Muscle layer of duodenum (tissue), 2 donors: Measurements from ENCODE around the gene OR51G2.

Source experiments
- H3K27ac ChIP-seq: one replicate; pipeline ENCODE4 v1.7.0; 2013; ENCODE audit warnings: mild to moderate bottlenecking, low read length
- H3K27me3 ChIP-seq: one replicate; pipeline ENCODE4 v1.7.0; 2013; ENCODE audit warnings: low read depth, mild to moderate bottlenecking, control low read depth, low read length
- H3K36me3 ChIP-seq, 2 donors: one replicate each; pipeline ENCODE4 v1.7.0; 2013; ENCODE audit warnings: low read length in 2 of 2, control low read depth in 1 of 2, mild to moderate bottlenecking in 1 of 2; ENCODE audit not compliant: insufficient read depth in 2 of 2, control insufficient read depth in 1 of 2
- H3K4me1 ChIP-seq, 2 donors: one replicate each; pipeline ENCODE4 v1.7.0; 2013; ENCODE audit warnings: low read length in 2 of 2, mild to moderate bottlenecking in 2 of 2, control low read depth in 1 of 2, moderate library complexity in 1 of 2; ENCODE audit not compliant: insufficient read depth in 2 of 2, control insufficient read depth in 1 of 2
- H3K4me3 ChIP-seq, 2 donors: one replicate each; pipeline ENCODE4 v1.7.0; 2013; ENCODE audit warnings: low read length in 2 of 2, low read depth in 1 of 2, mild to moderate bottlenecking in 1 of 2
- H3K9me3 ChIP-seq, 2 donors: one replicate each; pipeline ENCODE4 v1.7.0; 2013; ENCODE audit warnings: low read length in 2 of 2, control low read depth in 1 of 2, mild to moderate bottlenecking in 1 of 2; ENCODE audit not compliant: control insufficient read depth in 1 of 2
- donor health status: healthy.

The OR51G2 gene

DNA sequence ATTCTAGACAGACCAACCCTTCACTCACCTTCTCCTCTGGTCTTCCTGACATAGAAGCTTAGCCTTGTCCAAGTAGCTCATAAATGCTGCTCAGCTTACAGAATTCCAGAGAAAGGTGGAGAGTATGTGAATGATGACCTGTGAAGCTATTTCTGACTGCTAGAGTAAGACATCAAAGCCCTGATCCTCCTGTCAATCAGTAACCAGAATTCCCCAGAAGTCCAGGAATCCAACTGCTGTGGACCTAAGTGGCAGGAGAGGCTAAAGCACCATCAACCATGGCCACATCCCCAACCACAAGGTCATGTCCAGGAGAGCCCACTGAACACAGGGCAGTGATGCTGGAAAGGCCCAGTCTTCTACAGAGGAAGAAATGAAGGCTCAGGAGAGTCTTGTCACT lies 2.6 kb downstream of the OR51G2 start:
- Histone ChIP-seq H3K36me3 (no peaks in the 10 kb centered on the region), H3K27me3 (no peaks in the 10 kb centered on the region), H3K4me1 (no peaks in the 10 kb centered on the region), H3K27ac (no peak overlapping the region), H3K9me3 (no peaks in the 10 kb centered on the region), H3K4me3 (no peak overlapping the region)

DNA sequence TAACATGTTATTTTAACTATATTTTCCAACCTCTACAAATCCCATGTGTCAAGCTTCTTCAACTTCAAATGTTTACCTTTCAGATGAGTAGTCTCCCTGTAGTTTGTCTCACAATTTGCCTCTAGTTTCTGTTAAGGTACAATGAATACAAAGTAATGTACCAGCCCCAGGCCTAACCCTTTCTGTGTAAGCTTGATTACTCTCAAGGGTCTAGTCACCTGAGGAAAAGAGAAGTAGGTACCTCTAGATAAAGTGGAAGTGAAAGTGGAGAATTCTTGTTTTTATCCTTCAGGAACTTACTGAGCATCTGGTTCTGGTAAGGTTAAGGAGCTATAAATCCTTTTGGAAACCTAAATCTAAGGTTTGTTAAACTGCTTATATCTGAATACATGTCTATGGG lies 15.7 kb downstream of the OR51G2 start, which contains the start of gene OR51A7:
TSS of gene OR51A7 (plus strand) at position 300 of the 400 bp plus-strand sequence. CDS start 3,587 bp downstream, outside the sequence.
- no peaks in the 10 kb centered on the region for H3K4me1 ChIP-seq
- H3K4me3 ChIP-seq = no peak within 1 kb of the TSS
- no peaks in the 10 kb centered on the region for H3K36me3 ChIP-seq
- no peak within 1 kb of the TSS for H3K27ac ChIP-seq
- no peaks in the 10 kb centered on the region for H3K9me3 ChIP-seq
- no peaks in the 10 kb centered on the region for H3K27me3 ChIP-seq

DNA sequence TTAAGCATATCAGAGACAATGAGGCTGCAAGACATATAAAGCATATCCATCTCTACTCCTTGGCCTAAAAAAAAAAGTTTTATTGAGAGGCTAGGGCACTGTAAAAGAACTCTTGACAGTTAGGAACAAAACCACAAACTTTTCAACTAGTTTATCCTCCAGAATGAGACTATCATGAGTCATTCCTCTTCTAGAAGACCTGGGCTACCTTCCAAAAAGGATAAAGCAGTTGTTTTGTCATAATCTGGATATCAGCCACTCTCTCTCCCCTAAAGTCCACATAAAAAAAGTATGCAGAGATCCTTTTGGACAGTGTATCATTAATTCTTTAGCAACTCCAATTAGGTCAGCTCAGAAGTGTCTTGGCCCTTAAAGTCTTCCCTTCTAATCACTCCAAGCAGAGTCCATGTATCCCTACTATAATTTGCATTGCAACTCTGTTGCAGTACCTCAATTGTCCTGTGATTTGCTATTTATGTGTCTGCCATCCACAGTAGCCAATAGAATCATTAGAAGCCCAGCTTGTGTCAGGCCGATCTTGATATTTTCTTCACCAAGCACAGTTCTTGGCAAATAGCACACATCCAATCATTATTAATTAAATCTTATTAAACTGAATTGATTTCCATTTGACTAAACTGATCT lies 27.0 kb downstream of the OR51G2 start:
- H3K27me3 ChIP-seq = no peaks in the 10 kb centered on the region
- no peaks in the 10 kb centered on the region for H3K9me3 ChIP-seq
- no peak overlapping the region for H3K4me3 ChIP-seq
- no peaks in the 10 kb centered on the region for H3K4me1 ChIP-seq
- no peak overlapping the region for H3K27ac ChIP-seq
- no peaks in the 10 kb centered on the region for H3K36me3 ChIP-seq

DNA sequence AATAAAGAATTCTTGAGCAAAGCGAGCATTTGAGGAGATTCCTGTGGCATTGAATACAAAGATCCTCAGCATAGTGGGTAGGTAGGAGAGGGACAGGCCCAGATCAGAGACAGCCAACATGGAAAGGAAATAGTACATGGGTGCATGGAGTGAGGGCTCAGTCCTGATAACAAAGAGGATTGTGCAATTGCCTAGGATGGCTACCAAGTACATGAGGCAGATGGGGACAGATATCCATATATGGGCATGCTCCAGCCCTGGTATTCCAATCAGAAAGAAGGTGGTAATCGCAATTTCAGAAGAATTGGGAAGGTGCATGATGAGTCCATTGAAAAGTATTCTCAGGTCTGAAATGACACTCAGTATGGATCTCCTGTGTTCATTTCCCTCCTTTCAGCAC lies 28.9 kb downstream of the OR51G2 start:
- Histone ChIP-seq H3K27me3 (no peaks in the 10 kb centered on the region), H3K4me3 (no peak overlapping the region), H3K36me3 (no peaks in the 10 kb centered on the region), H3K27ac (no peak overlapping the region), H3K9me3 (no peaks in the 10 kb centered on the region), H3K4me1 (no peaks in the 10 kb centered on the region)

DNA sequence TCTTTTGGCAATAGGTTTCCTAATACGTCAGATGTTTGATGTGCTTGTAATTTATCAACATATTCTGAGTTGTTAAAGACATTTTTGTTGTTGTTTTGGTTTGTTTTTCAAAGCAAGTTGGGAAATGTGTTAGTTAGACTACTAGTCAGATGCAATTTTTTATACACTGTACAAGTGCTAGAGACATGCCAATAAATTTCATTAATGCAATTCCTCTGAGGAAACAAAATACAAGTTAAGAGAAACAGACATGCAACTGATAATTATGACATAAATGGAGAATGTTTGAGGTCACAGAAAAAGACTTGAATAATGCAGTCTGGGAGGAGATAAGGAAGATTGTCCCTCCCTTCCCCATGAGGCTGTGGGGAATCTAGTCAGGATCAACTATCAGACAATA lies 31.6 kb downstream of the OR51G2 start:
- no peaks in the 10 kb centered on the region for H3K9me3 ChIP-seq
- H3K4me1 ChIP-seq = no peaks in the 10 kb centered on the region
- no peak overlapping the region for H3K27ac ChIP-seq
- H3K36me3 ChIP-seq = no peaks in the 10 kb centered on the region
- no peak overlapping the region for H3K4me3 ChIP-seq
- no peaks in the 10 kb centered on the region for H3K27me3 ChIP-seq

DNA sequence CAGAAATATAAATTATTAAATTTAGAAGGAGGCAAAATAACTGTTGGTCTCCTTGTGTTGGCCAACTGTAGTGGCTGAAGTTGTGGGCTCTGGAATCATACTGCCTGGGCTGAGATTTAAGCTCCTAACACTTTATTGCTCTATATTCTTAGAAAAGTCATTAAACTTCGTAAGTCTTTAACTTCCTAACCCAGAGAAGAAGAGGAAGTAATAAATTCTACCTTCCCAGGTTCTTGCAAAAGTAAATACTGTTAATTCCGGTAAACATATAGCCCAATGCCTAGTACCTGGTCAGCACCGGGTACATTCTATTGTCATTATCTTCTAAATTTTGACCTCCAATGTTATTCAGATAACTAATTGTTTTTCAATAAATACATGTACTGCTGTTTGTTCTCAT lies 33.0 kb downstream of the OR51G2 start:
- Histone ChIP-seq H3K9me3 (no peaks in the 10 kb centered on the region), H3K4me1 (no peaks in the 10 kb centered on the region), H3K36me3 (no peaks in the 10 kb centered on the region), H3K27me3 (no peaks in the 10 kb centered on the region), H3K27ac (no peak overlapping the region), H3K4me3 (no peak overlapping the region)

DNA sequence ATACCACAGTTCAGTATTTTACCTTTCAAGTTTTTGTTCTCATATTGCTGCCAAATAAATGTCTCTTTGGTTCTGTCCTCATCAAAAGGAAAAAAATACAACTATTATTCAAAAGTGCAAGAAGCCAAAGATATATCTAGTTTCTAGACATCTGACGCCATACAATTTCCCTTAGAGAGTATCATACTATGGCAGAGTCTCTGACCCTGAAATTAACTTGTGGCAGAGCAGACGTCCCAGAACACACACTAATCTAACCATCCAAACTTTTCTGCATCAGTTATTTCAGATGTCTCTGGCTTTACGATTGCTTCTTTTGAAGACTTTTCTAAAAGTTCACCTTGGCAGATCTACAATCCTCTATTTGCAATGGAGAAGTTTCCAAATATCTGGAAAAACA lies 34.8 kb downstream of the OR51G2 start:
- Histone ChIP-seq H3K27me3 (no peaks in the 10 kb centered on the region), H3K4me1 (no peaks in the 10 kb centered on the region)

DNA sequence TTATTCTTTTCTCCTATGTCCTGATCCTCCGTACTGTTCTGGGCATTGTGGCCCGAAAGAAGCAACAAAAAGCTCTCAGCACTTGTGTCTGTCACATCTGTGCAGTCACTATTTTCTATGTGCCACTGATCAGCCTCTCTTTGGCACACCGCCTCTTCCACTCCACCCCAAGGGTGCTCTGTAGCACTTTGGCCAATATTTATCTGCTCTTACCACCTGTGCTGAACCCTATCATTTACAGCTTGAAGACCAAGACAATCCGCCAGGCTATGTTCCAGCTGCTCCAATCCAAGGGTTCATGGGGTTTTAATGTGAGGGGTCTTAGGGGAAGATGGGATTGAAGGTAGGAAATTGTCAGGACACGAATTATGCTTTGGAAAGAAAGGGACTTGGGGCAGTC lies 36.6 kb downstream of the OR51G2 start:
- Histone ChIP-seq H3K4me1 (no peaks in the 10 kb centered on the region), H3K36me3 (no peaks in the 10 kb centered on the region), H3K4me3 (no peak overlapping the region), H3K27me3 (no peaks in the 10 kb centered on the region), H3K27ac (no peak overlapping the region), H3K9me3 (no peaks in the 10 kb centered on the region)

More for the DNA sequence above, 34.8 kb downstream of the OR51G2 start:
- H3K27ac ChIP-seq = no peak overlapping the region
- H3K36me3 ChIP-seq = no peaks in the 10 kb centered on the region
- no peaks in the 10 kb centered on the region for H3K9me3 ChIP-seq
- no peak overlapping the region for H3K4me3 ChIP-seq

DNA sequence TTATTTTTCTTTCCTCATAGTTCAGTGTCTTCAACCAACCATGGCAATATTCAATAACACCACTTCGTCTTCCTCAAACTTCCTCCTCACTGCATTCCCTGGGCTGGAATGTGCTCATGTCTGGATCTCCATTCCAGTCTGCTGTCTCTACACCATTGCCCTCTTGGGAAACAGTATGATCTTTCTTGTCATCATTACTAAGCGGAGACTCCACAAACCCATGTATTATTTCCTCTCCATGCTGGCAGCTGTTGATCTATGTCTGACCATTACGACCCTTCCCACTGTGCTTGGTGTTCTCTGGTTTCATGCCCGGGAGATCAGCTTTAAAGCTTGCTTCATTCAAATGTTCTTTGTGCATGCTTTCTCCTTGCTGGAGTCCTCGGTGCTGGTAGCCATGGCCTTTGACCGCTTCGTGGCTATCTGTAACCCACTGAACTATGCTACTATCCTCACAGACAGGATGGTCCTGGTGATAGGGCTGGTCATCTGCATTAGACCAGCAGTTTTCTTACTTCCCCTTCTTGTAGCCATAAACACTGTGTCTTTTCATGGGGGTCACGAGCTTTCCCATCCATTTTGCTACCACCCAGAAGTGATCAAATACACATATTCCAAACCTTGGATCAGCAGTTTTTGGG lies 37.2 kb downstream of the OR51G2 start, which contains the start of gene OR51T1:
TSS of gene OR51T1 (plus strand) at position 41 of the 641 bp plus-strand sequence. CDS start at position 41, 0 bp downstream.
- Histone ChIP-seq H3K36me3 (no peaks in the 10 kb centered on the region), H3K4me3 (no peak within 1 kb of the TSS), H3K27ac (no peak within 1 kb of the TSS), H3K27me3 (no peaks in the 10 kb centered on the region), H3K4me1 (no peaks in the 10 kb centered on the region), H3K9me3 (no peaks in the 10 kb centered on the region)

DNA sequence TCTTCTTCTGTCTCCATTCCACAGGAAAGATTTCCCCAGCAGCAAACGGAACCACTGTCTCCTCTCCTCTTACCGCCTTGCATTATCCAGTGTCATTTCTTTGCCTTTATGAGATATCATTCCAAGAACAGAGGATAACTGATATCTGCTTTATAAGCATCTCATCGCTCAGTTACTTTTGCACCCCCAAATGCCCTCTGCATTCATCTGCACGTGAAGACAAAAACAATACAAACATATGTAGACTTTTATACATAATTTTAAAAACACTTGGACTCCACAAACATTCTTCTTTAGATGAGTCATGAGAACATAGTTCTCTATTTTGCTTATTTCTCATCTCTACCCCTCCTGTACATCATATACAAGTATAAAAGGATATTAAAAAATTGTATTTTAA lies 38.0 kb downstream of the OR51G2 start:
- no peaks in the 10 kb centered on the region for H3K9me3 ChIP-seq
- no peak overlapping the region for H3K4me3 ChIP-seq
- H3K27me3 ChIP-seq = no peaks in the 10 kb centered on the region
- H3K4me1 ChIP-seq = no peaks in the 10 kb centered on the region
- H3K36me3 ChIP-seq = no peaks in the 10 kb centered on the region
- no peak overlapping the region for H3K27ac ChIP-seq

DNA sequence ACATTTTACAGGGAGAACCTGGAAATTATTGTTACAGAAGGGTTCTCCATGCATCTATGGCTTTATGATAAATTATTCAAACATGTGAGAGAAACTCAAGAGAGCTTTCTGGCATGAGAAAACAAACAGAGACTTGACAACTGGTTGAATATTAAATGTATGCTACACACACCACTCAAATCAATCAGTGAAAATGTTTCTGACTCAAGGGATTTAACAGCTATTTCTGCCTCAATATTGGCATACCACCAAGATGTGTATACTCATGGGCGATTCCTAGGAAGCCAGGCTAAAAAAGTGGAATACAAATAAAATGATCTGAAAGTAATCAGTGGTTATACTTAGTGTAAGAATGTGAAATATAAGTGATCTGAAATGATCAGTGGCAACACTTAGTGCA lies 53.3 kb downstream of the OR51G2 start:
- Histone ChIP-seq H3K9me3 (no peaks in the 10 kb centered on the region), H3K27ac (no peak overlapping the region), H3K4me1 (no peaks in the 10 kb centered on the region), H3K27me3 (no peaks in the 10 kb centered on the region), H3K36me3 (no peaks in the 10 kb centered on the region), H3K4me3 (no peak overlapping the region)

DNA sequence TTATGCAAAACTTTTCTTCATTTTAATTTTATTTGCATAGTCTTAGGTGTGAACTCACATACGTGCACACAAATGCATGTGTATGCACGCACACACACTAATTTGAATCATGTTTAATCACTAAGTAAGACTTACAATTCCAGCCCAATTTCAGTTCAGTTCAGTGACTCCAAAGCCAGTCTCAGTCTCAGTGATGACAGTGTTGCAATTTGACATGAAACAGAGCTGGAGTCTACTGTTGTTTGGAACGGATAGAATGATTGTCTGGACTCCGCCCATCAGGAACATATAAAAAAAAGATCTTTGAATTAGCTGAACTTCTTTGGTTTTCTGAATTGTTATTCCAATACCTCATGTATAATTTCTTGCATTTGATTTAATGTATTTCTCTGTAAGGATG lies 55.3 kb downstream of the OR51G2 start:
- Histone ChIP-seq H3K4me3 (no peak overlapping the region), H3K27ac (no peak overlapping the region), H3K4me1 (no peaks in the 10 kb centered on the region), H3K27me3 (no peaks in the 10 kb centered on the region), H3K36me3 (no peaks in the 10 kb centered on the region), H3K9me3 (no peaks in the 10 kb centered on the region)
